Rectal smooth muscle tissue (tissue), 1 donor: ENCODE measurements around the gene LY6G5C.
A peak's percentile ranks its signal among the peaks of the same experiment; 100 is the strongest.

Experiments used
- H3K27ac ChIP-seq: one replicate; pipeline ENCODE4 v1.7.0; 2013; ENCODE audit warnings: low read depth, low read length, inconsistent platforms
- H3K27me3 ChIP-seq: one replicate; pipeline ENCODE4 v1.7.0; 2013; ENCODE audit warnings: low read length; ENCODE audit not compliant: control insufficient read depth, insufficient read depth
- H3K36me3 ChIP-seq: one replicate; pipeline ENCODE4 v1.7.0; 2013; ENCODE audit warnings: low read length; ENCODE audit not compliant: control insufficient read depth, insufficient read depth
- H3K4me1 ChIP-seq: one replicate; pipeline ENCODE4 v1.7.0; 2013; ENCODE audit warnings: low read length; ENCODE audit not compliant: control insufficient read depth, insufficient read depth
- H3K4me3 ChIP-seq: one replicate; pipeline ENCODE4 v1.7.0; 2013; ENCODE audit warnings: low read length
- H3K9ac ChIP-seq: one replicate; pipeline ENCODE4 v1.7.0; 2013; ENCODE audit warnings: low read length

The LY6G5C gene

DNA sequence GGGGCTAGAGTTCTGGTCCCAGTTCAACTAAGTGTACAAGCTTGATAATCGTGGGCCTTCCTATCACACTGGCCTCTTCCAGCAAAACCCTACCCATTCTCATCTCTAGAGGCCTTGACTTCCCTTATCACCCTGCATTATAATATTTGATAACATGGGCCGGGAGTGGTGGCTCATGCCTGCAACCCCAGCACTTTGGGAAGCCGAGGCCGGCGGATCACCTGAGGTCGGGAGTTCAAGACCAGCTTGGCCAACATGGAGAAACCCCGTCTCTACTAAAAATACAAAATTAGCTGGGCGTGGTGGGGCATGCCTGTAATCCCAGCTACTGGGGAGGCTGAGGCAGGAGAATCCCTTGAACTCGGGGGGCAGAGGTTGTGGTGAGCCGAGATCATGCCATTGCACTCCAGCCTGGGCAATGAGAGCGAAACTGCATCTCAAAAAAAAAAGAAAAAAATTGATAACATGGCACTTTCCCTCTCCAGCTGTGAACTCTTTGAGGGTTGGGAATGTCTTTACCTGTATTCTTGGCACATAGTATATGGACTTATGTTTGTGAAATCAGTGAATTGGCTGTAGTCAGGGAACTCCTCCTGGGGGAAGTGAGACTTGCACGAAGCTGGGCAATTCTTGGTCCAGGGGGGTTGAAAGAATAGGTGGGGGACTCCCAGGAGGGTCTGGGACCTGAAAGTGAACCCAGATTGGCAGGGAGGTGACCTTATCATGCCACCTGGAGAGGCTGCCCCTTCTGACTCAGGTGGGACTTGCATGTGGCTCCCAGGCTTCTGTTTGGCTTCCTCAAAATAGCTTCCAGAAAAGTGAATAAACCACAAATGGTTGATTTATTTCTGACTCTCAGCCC lies 19.4 kb downstream of the LY6G5C start:
- H3K36me3 ChIP-seq = peaks cover 6% of the 10 kb centered on the region
- peak overlapping the region; percentile 95 for H3K4me3 ChIP-seq
- H3K9ac ChIP-seq = no peak overlapping the region
- H3K27me3 ChIP-seq = no peaks in the 10 kb centered on the region
- peak overlapping the region; percentile 89 for H3K27ac ChIP-seq
- peaks cover 29% of the 10 kb centered on the region for H3K4me1 ChIP-seq

DNA sequence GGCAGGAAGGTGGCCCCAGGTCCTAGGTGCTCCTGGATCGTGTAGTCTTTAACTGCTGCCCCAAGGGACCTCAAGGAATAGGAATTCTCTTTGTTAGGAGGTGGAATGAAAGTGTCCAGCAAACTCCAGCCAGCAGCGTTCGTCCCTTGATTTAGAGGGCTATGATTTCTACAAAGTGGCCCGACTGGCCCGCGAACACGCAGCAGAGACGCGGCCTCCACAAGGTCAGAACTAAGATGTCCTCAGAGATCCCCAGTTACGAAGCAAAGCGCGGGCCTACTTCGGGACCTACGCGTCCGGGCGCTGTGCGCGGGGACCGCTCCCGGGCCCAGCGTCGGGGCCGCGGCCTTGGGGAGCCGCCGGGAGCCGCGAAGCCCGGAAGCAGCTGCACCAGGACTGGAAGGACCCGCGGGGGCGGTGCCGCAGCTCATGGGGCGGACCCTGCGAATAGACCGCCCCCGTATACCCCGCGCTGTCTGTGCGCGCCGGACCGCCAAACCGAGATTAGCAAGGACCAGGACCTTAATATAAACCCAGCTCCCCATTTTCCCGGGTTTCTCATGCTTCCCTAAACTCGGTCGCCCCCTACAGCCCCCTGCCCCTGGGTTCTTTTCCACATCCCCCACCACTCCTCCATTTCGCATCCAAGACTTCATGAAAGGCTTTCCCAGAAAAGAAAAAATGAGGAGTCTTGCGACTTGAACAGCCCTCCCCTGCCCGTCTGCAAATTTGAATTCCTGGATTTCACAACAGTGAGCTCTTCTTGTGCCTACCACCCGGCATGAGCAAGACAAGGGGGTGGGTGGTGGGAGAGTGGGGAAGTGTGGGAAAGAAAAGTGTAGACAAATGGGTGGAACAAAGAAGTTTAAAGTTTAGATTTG lies 20.2 kb downstream of the LY6G5C start, which contains the start of gene C6orf47:
C6orf47 (minus strand) TSS at position 398 of the 881 bp plus-strand sequence. CDS start 831 bp downstream, outside the sequence.
- Histone ChIP-seq H3K4me1 (peaks cover 29% of the 10 kb centered on the region), H3K36me3 (peaks cover 8% of the 10 kb centered on the region)

GRCh38 chr6:31659649-31660380 lies 21.1 kb downstream of the LY6G5C start:
- H3K36me3 ChIP-seq = peaks cover 8% of the 10 kb centered on the region
- H3K27ac ChIP-seq = peak overlapping the region; percentile 89
- peak overlapping the region; percentile 93 for H3K9ac ChIP-seq
- H3K4me1 ChIP-seq = peaks cover 29% of the 10 kb centered on the region
- H3K4me3 ChIP-seq = peak overlapping the region; percentile 95
- H3K27me3 ChIP-seq = no peaks in the 10 kb centered on the region

More for the DNA sequence above, 20.2 kb downstream of the LY6G5C start, which contains the start of gene C6orf47:
- peak within 1 kb of the TSS; percentile 95 for H3K4me3 ChIP-seq
- H3K27ac ChIP-seq = peak within 1 kb of the TSS; percentile 89
- H3K27me3 ChIP-seq = no peaks in the 10 kb centered on the region
- H3K9ac ChIP-seq = peak within 1 kb of the TSS; percentile 93

- Histone ChIP-seq H3K4me1 (peaks cover 25% of the 10 kb centered on the region), H3K9ac (no peak overlapping the region), H3K36me3 (peaks cover 8% of the 10 kb centered on the region), H3K27ac (peak overlapping the region; percentile 89), H3K27me3 (no peaks in the 10 kb centered on the region), H3K4me3 (peak overlapping the region; percentile 95)
Observed at GRCh38 chr6:31658983-31659648, 21.8 kb downstream of the LY6G5C start.

DNA sequence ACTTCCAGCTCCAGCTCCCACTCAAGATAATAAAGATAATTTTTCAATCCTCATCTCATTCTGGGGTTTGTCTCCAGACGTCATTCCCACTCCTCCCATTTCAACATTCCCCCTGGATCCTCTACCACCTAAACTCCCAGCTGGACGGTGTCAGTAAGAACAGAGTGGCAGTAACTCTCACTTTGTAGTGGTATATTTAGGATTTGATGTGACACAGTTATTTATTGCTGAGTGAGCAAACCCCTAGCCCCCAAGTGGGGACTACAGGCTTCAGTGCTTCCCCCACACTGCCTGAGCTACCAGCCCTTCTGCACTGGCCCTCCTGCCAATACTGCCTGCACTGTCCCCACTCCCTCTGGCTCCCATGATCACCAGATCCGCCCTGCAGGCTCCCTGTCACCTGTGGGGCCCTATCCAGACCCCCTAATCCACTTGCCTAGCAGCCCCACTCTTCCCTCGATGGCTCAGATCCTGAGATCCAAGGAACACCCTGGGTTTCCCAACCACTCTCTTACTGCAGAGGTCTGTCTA lies 22.6 kb downstream of the LY6G5C start:
- H3K9ac ChIP-seq = peak overlapping the region; percentile 33
- no peaks in the 10 kb centered on the region for H3K27me3 ChIP-seq
- H3K27ac ChIP-seq = no peak overlapping the region
- no peak overlapping the region for H3K4me3 ChIP-seq
- peaks cover 8% of the 10 kb centered on the region for H3K36me3 ChIP-seq
- H3K4me1 ChIP-seq = peaks cover 17% of the 10 kb centered on the region

DNA sequence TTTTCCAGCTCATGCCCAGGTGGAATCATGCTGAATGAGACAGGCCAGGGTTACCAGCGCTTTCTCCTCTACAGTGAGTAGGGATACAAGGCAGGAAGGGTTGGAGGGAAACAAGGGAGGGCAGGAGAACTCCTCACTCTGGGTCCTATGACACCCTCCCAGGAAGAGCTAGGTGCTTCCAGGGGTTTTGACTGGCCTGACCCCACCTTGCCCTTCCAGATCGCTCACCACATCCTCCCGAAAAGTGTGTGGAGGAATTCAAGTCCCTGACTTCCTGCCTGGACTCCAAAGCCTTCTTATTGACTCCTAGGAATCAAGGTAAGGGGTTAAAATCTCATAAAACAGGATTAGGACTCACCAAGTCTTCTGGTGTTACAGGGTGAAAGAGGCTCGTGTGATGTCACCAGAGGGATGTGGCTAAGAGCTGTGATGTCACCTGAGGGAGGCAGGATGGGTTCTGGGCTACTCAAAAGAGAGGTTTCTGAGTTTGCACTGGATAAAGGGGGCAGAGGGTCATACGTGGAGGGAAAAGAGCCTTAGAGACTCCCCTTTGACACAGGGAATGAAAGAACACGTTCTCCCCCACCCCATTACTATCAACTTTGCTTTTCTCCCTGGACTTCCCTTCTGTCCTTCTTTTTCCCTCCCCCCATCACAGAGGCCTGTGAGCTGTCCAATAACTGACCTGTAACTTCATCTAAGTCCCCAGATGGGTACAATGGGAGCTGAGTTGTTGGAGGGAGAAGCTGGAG lies 23.3 kb downstream of the LY6G5C start:
- H3K9ac ChIP-seq = no peak overlapping the region
- no peaks in the 10 kb centered on the region for H3K27me3 ChIP-seq
- peaks cover 8% of the 10 kb centered on the region for H3K36me3 ChIP-seq
- peaks cover 16% of the 10 kb centered on the region for H3K4me1 ChIP-seq
- no peak overlapping the region for H3K4me3 ChIP-seq
- H3K27ac ChIP-seq = no peak overlapping the region

GRCh38 chr6:31655349-31656237 lies 25.3 kb downstream of the LY6G5C start, which contains the start of gene APOM:
TSS of gene APOM (plus strand) at chr6:31655894. CDS start at chr6:31655967, 73 bp downstream.
- no peak within 1 kb of the TSS for H3K27ac ChIP-seq
- no peaks in the 10 kb centered on the region for H3K27me3 ChIP-seq
- H3K9ac ChIP-seq = no peak within 1 kb of the TSS
- peaks cover 22% of the 10 kb centered on the region for H3K4me1 ChIP-seq
- peaks cover 8% of the 10 kb centered on the region for H3K36me3 ChIP-seq
- no peak within 1 kb of the TSS for H3K4me3 ChIP-seq

DNA sequence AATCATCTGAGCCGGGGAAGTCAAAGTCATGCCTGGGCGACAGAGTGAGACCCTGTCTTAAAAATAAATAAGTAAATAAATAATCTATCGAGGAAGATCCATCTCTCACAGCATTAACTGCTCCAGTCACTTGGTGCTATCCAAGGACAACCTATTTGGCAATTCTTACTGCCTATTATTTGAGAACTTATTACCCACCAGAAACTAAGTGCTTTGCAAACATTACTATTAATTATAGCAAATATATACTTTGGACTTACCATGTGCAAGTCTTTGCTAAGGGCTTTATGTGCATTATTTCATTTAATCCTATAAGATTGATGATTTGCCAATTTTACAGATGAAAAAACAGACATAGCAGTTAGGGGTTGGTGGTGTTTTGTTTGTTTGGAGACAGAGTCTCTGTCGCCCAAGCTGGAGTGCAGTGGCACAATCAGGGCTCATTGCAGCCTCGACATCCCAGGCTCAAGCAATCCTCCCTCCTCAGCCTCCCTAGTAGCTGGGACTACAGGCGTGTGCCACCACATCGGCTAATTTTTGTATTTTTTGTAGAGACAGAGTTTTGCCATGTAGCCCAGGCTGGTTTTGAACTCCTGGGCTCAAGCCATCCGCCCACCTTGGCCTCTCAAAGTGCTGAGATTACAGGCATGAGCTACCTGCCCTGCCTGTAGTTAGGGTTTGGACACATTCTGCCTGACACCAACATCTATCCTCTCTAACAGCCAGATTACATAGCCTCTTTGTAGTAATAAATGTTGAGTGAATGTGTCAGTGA lies 26.1 kb downstream of the LY6G5C start:
- H3K4me1 ChIP-seq = peaks cover 19% of the 10 kb centered on the region
- no peak overlapping the region for H3K27ac ChIP-seq
- no peak overlapping the region for H3K9ac ChIP-seq
- H3K4me3 ChIP-seq = no peak overlapping the region
- H3K36me3 ChIP-seq = peaks cover 8% of the 10 kb centered on the region
- no peaks in the 10 kb centered on the region for H3K27me3 ChIP-seq

- peaks cover 20% of the 10 kb centered on the region for H3K36me3 ChIP-seq
- no peaks in the 10 kb centered on the region for H3K27me3 ChIP-seq
- H3K4me3 ChIP-seq = peak overlapping the region; percentile 98
- H3K27ac ChIP-seq = peak overlapping the region; percentile 96
- peak overlapping the region; percentile 83 for H3K9ac ChIP-seq
- peaks cover 6% of the 10 kb centered on the region for H3K4me1 ChIP-seq
Observed at GRCh38 chr6:31652925-31653724, 27.7 kb downstream of the LY6G5C start.
